HepG2 (cell line): ENCODE results near the gene MYADML2. TPM values are rescaled to one million over a fixed set of nuclear protein-coding genes. Genes with fewer than 3 reads are reported as not detected.

Experiments used
- FOXK1 ChIP-seq: sonication (generic); formaldehyde crosslinking; IDR thresholded peaks from 2 replicates; pipeline ENCODE4 v1.4.0; 2020; ENCODE audit warnings: low read depth, missing genetic modification reagents, borderline replicate concordance
- FOXP1 ChIP-seq, 2 experiments: fragments of 450-650 bp in 1 of 2; IDR thresholded peaks; 2 replicates each; pipeline ENCODE4 v1.6.1; 2017 to 2018; ENCODE audit warnings: antibody characterized with exemption in 1 of 2
- GPN1 ChIP-seq: sonication (generic); formaldehyde crosslinking; IDR thresholded peaks from 2 replicates; pipeline ENCODE4 v1.5.1; 2020; ENCODE audit warnings: missing genetic modification reagents, borderline replicate concordance
- MLLT10 ChIP-seq: sonication (generic); formaldehyde crosslinking; IDR thresholded peaks from 2 replicates; pipeline ENCODE4 v1.4.0; 2020; ENCODE audit warnings: missing genetic modification reagents
- MYNN ChIP-seq: sonication (generic); formaldehyde crosslinking; IDR thresholded peaks from 2 replicates; pipeline ENCODE4 v1.4.0; 2020; ENCODE audit warnings: mild to moderate bottlenecking, low read depth, missing genetic modification reagents
- NFYB ChIP-seq: sonication (generic); formaldehyde crosslinking; IDR thresholded peaks from 2 replicates; pipeline ENCODE4 v1.4.0; 2020; ENCODE audit warnings: missing genetic modification reagents
- PRPF4 ChIP-seq: fragments of 200-400 bp; formaldehyde crosslinking; IDR thresholded peaks from 2 replicates; pipeline ENCODE4 v1.6.1; 2016; ENCODE audit warnings: low read length, low read depth; ENCODE audit not compliant: poor library complexity, severe bottlenecking
- RARA ChIP-seq: IDR thresholded peaks from 2 replicates; pipeline ENCODE4 v1.6.1; 2016; ENCODE audit warnings: missing genetic modification reagents, missing compliant biosample characterization
- SIX4 ChIP-seq: sonication (generic); formaldehyde crosslinking; IDR thresholded peaks from 2 replicates; pipeline ENCODE4 v1.4.0; 2020; ENCODE audit warnings: missing genetic modification reagents
- SP1 ChIP-seq, 2 experiments: fragments of 450-650 bp in 1 of 2; sonication (generic) in 1 of 2; formaldehyde crosslinking in 1 of 2; IDR thresholded peaks; 2 replicates each; pipeline versions ENCODE4 v1.4.0 to v1.6.1; 2016 to 2020; ENCODE audit warnings: missing genetic modification reagents in 1 of 2
- THYN1 ChIP-seq: sonication (generic); formaldehyde crosslinking; IDR thresholded peaks from 2 replicates; pipeline ENCODE4 v1.8.1; 2023; ENCODE audit warnings: low read depth, mild to moderate bottlenecking, moderate library complexity, missing genetic modification reagents, borderline replicate concordance
- ZKSCAN5 ChIP-seq: sonication (generic); formaldehyde crosslinking; IDR thresholded peaks from 2 replicates; pipeline ENCODE4 v1.5.1; 2020; ENCODE audit warnings: mild to moderate bottlenecking, missing genetic modification reagents
- ZKSCAN8 ChIP-seq: IDR thresholded peaks from 2 replicates; pipeline ENCODE4 v1.6.1; 2016; ENCODE audit warnings: borderline replicate concordance, missing genetic modification reagents, missing compliant biosample characterization
- ZNF329 ChIP-seq: sonication (generic); formaldehyde crosslinking; IDR thresholded peaks from 2 replicates; pipeline ENCODE4 v1.9.0; 2021; ENCODE audit warnings: low read depth, mild to moderate bottlenecking, missing genetic modification reagents
- ZNF672 ChIP-seq: sonication (generic); formaldehyde crosslinking; IDR thresholded peaks from 2 replicates; pipeline ENCODE4 v1.8.1; 2022; ENCODE audit warnings: missing genetic modification reagents
- ZNF839 ChIP-seq: sonication (generic); formaldehyde crosslinking; IDR thresholded peaks from 2 replicates; pipeline ENCODE4 v1.4.0; 2020; ENCODE audit warnings: missing genetic modification reagents, mild to moderate bottlenecking, borderline replicate concordance
- polyA plus RNA-seq, 8 experiments: library from polyadenylated mRNA; depleted of rRNA in 3 of 8; stranded (reverse) in 7 of 8; unstranded in 1 of 8; fragments of >200 nt; fragmentation: Illumina TruSeq in 4 of 8; extraction: Trizol in 4 of 8; gene quantifications; 2 replicates each; pipeline versions ENCODE4 v1.2.1 to v1.2.3, GENCODE V29; 2011 to 2016; ENCODE audit warnings: low read depth in 4 of 8, missing spikeins in 1 of 8, mixed read lengths in 1 of 8; ENCODE audit not compliant: insufficient read depth in 1 of 8
- total RNA-seq, 5 experiments: library from RNA; depleted of rRNA; stranded (reverse); fragments of >200 nt; fragmentation: Illumina TruSeq; extraction: Trizol; gene quantifications; 2 replicates each; pipeline ENCODE4 v1.2.3, GENCODE V29; 2016; ENCODE audit warnings: low read depth in 1 of 5
- TF ChIP-seq, protein P1 (sequence below), 2 experiments: sonication (generic) in 1 of 2; formaldehyde crosslinking in 1 of 2; IDR thresholded peaks; 2 replicates each; pipeline versions ENCODE4 v1.4.0 to v1.6.1; 2018 to 2020; ENCODE audit warnings: missing genetic modification reagents in 2 of 2, borderline replicate concordance in 1 of 2, low read depth in 1 of 2, mild to moderate bottlenecking in 1 of 2, missing biosample characterization in 1 of 2
- TF ChIP-seq, protein P2 (sequence below): sonication (generic); formaldehyde crosslinking; IDR thresholded peaks from 2 replicates; pipeline ENCODE4 v1.4.0; 2020; ENCODE audit warnings: low read depth, mild to moderate bottlenecking, missing genetic modification reagents
- TF ChIP-seq, protein P3 (sequence below): sonication (generic); formaldehyde crosslinking; IDR thresholded peaks from 2 replicates; pipeline ENCODE4 v1.8.0; 2022; ENCODE audit warnings: mild to moderate bottlenecking, missing genetic modification reagents, moderate library complexity
- TF ChIP-seq, protein P4 (sequence below): IDR thresholded peaks from 2 replicates; pipeline ENCODE4 v1.6.1; 2016
- TF ChIP-seq, protein P5 (sequence below): sonication (generic); formaldehyde crosslinking; IDR thresholded peaks from 2 replicates; pipeline ENCODE4 v1.8.1; 2023; ENCODE audit warnings: mild to moderate bottlenecking, missing genetic modification reagents

The MYADML2 gene
- total and polyA plus RNA-seq, 2 of the 13 experiments (the other 11 are each of a cell fraction or from before 2014, with no cell fraction given), result not detected

DNA sequence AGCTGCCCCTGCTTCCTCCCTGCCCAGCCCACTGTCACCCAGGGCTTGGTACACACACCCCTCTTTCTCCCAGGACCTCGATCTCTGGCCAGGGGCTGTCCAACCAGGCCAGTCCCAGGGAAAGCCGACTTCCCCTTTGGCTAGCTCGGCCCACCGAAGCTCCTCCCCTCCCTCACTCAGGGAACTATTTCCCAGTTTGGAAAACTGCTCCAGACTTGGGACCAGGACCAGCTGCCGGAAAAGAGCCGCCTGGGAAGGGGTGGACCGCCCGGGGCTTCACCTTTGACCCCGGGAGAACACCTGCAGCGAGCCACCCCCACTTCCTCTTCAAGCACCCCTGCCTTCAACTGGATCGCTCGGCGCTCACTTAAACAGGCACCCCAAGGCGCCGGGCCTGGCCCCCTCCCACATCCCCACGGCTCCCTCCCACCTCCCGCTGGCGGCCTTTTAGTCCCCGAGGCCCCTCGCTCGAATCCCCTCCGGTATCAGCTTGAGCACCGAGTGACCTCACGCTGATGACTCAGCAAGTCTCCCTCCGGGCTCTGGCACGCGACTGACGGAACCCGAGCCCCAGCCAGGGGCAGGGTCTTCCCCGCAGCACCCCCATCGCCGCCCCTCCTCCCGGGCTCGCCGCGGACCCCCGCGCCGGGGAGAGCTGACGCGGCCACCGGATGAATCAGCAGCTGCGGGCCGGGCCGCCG lies 20.4 kb downstream of the MYADML2 start (continued):
- peak; percentile 55 for TF ChIP-seq RARA (CRISPR knock-in tag)
- TF ChIP-seq ZNF672 (CRISPR knock-in tag), result no peak
- peak; percentile 54; the same call in 1 of the 2 replicates for TF ChIP-seq NFYB (CRISPR knock-in tag)
- TF ChIP-seq SIX4 (CRISPR knock-in tag), result no peak
- no peak for TF ChIP-seq FOXK1
- TF ChIP-seq ZNF329 (CRISPR knock-in tag), result peak; percentile 34; the same call in 1 of the 2 replicates
- no peak for TF ChIP-seq GPN1
- TF ChIP-seq, protein P1, sequence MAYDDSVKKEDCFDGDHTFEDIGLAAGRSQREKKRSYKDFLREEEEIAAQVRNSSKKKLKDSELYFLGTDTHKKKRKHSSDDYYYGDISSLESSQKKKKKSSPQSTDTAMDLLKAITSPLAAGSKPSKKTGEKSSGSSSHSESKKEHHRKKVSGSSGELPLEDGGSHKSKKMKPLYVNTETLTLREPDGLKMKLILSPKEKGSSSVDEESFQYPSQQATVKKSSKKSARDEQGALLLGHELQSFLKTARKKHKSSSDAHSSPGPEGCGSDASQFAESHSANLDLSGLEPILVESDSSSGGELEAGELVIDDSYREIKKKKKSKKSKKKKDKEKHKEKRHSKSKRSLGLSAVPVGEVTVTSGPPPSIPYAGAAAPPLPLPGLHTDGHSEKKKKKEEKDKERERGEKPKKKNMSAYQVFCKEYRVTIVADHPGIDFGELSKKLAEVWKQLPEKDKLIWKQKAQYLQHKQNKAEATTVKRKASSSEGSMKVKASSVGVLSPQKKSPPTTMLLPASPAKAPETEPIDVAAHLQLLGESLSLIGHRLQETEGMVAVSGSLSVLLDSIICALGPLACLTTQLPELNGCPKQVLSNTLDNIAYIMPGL (CRISPR knock-in tag; IDR thresholded peaks at IDR 0.05; ENCODE audit: borderline replicate concordance in 1 of 2, low read depth in 1 of 2), result peak in 1 of 2 experiments; percentile 67; a peak in 1 of 4 replicates
- TF ChIP-seq MYNN, result 0 out of 2 replicates have a peak, but pooled peaks have one; percentile 15
- no peak for TF ChIP-seq SP1 (IDR thresholded peaks at IDR 0.05)
- TF ChIP-seq SP1 (CRISPR knock-in tag; IDR thresholded peaks at IDR 0.05), result no peak
- TF ChIP-seq ZKSCAN5 (CRISPR knock-in tag), result no peak
- TF ChIP-seq, protein P2, sequence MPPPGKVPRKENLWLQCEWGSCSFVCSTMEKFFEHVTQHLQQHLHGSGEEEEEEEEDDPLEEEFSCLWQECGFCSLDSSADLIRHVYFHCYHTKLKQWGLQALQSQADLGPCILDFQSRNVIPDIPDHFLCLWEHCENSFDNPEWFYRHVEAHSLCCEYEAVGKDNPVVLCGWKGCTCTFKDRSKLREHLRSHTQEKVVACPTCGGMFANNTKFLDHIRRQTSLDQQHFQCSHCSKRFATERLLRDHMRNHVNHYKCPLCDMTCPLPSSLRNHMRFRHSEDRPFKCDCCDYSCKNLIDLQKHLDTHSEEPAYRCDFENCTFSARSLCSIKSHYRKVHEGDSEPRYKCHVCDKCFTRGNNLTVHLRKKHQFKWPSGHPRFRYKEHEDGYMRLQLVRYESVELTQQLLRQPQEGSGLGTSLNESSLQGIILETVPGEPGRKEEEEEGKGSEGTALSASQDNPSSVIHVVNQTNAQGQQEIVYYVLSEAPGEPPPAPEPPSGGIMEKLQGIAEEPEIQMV, result no peak
- TF ChIP-seq, protein P3, sequence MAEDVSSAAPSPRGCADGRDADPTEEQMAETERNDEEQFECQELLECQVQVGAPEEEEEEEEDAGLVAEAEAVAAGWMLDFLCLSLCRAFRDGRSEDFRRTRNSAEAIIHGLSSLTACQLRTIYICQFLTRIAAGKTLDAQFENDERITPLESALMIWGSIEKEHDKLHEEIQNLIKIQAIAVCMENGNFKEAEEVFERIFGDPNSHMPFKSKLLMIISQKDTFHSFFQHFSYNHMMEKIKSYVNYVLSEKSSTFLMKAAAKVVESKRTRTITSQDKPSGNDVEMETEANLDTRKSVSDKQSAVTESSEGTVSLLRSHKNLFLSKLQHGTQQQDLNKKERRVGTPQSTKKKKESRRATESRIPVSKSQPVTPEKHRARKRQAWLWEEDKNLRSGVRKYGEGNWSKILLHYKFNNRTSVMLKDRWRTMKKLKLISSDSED (CRISPR knock-in tag), result no peak
- no peak for TF ChIP-seq ZNF839 (CRISPR knock-in tag)
- TF ChIP-seq, protein P4, sequence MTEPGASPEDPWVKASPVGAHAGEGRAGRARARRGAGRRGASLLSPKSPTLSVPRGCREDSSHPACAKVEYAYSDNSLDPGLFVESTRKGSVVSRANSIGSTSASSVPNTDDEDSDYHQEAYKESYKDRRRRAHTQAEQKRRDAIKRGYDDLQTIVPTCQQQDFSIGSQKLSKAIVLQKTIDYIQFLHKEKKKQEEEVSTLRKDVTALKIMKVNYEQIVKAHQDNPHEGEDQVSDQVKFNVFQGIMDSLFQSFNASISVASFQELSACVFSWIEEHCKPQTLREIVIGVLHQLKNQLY (CRISPR knock-in tag), result no peak
- TF ChIP-seq PRPF4, result no peak
- no peak for TF ChIP-seq FOXP1 (IDR thresholded peaks at IDR 0.05)
- no peak for TF ChIP-seq FOXP1 (CRISPR knock-in tag; IDR thresholded peaks at IDR 0.05)
- no peak for TF ChIP-seq ZKSCAN8 (CRISPR knock-in tag)
- no peak for TF ChIP-seq MLLT10 (CRISPR knock-in tag)
- TF ChIP-seq, protein P5, sequence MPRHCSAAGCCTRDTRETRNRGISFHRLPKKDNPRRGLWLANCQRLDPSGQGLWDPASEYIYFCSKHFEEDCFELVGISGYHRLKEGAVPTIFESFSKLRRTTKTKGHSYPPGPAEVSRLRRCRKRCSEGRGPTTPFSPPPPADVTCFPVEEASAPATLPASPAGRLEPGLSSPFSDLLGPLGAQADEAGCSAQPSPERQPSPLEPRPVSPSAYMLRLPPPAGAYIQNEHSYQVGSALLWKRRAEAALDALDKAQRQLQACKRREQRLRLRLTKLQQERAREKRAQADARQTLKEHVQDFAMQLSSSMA (CRISPR knock-in tag), result no peak; the same call in 1 of the 2 replicates
- TF ChIP-seq THYN1, result no peak
